Loucy (cell line): ENCODE data around the gene CAPNS1.

Experiments
- CTCF ChIP-seq: fragments of 200-600 bp; sonication (generic); conservative IDR thresholded peaks from 2 replicates; pipeline ENCODE4 v1.5.1; 2014; ENCODE audit warnings: mild to moderate bottlenecking, antibody characterized with exemption, low read length
- EZH2phosphoT487 ChIP-seq: fragments of 200-600 bp; IDR thresholded peaks from 2 replicates; pipeline ENCODE4 v1.6.1; 2018; ENCODE audit warnings: antibody characterized with exemption, mild to moderate bottlenecking, moderate library complexity, borderline replicate concordance

- TF ChIP-seq CTCF (no peak), EZH2phosphoT487 (no peak)
Measured at GRCh38 chr19:36140304-36141038, 605 bp downstream of the CAPNS1 start.
